GM12878 (cell line): ENCODE measurements around the gene SP100. TPM values are rescaled to one million over a fixed set of nuclear protein-coding genes. Genes with fewer than 3 reads are reported as not detected.
"Not testable (repeated sequence)": the region's sequence is repeated elsewhere in the genome, so short reads cannot be mapped to it uniquely, and the experiment has no call there.

Experiments used
- ATAC-seq: fragments of 200-7000 bp; cut with Tn5 transposase; 3 replicates; pipeline ENCODE4 v1.9.1; 2020; ENCODE audit warnings: mild to moderate bottlenecking, moderate library complexity
- BruUV-seq: library from RNA; stranded (reverse); fragments of 400-500 nt; replicated peaks from 2 replicates; lab custom pipeline; 2021; lab: Mats Ljungman, UMichigan
- CTCF ChIA-PET: fragments of 300-600 bp; sonication (Branson Sonifier 250); formaldehyde crosslinking; extraction: SDS; loops from one replicate; lab custom pipeline; 2021; ENCODE audit warnings: inconsistent platforms; lab: Yijun Ruan, JAX
- POLR2A ChIA-PET: fragments of 350-600 bp; formaldehyde crosslinking; extraction: SDS; loops from one replicate; lab custom pipeline; 2021; ENCODE audit warnings: inconsistent platforms; lab: Charles Lee
- RAD21 ChIA-PET: fragments of 300-600 bp; sonication (Branson Sonifier 250); formaldehyde crosslinking; loops from one replicate; lab custom pipeline; 2023; ENCODE audit warnings: antibody characterized with exemption; ENCODE audit not compliant: unreplicated experiment; lab: Charles Lee
- SMC1A ChIA-PET: fragments of 300-600 bp; sonication (Branson Sonifier 250); formaldehyde crosslinking; loops from one replicate; lab custom pipeline; 2023; ENCODE audit not compliant: unreplicated experiment, uncharacterized antibody; lab: Charles Lee
- DNase-seq: peaks from one replicate; pipeline ENCODE4 v3.0.0-alpha.2; 2011; ENCODE audit warnings: low read depth, low spot score
- FAIRE-seq: peaks from 3 replicates; lab custom pipeline; 2011; peaks lifted over from hg19 to GRCh38; lab: Jason Lieb, UNC
- H2AFZ ChIP-seq: 2 replicates; pipeline ENCODE4 v1.6.0; 2011; ENCODE audit warnings: low read depth, low read length, control low read depth; ENCODE audit not compliant: control insufficient read depth
- H3K27ac ChIP-seq: 2 replicates; pipeline ENCODE4 v1.5.1; 2011; ENCODE audit warnings: control low read depth; ENCODE audit not compliant: control insufficient read depth, insufficient read depth
- H3K27me3 ChIP-seq, 2 experiments: replicated peaks in 1 of 2; 2 replicates each; pipeline versions ENCODE4 v1.6.0 to v1.6.1; 2011; ENCODE audit warnings: low read length in 1 of 2; ENCODE audit not compliant: control insufficient read depth in 2 of 2, insufficient read depth in 2 of 2
- H3K36me3 ChIP-seq, 2 experiments: 2 replicates each; pipeline ENCODE4 v1.5.1; 2011; ENCODE audit warnings: low read length in 1 of 2; ENCODE audit not compliant: control insufficient read depth in 2 of 2, insufficient read depth in 2 of 2
- H3K4me1 ChIP-seq: 2 replicates; pipeline ENCODE4 v1.6.1; 2011; ENCODE audit warnings: mild to moderate bottlenecking, low read length, moderate library complexity, mixed read lengths; ENCODE audit not compliant: control insufficient read depth, insufficient read depth
- H3K4me2 ChIP-seq: 2 replicates; pipeline ENCODE4 v1.6.0; 2011; ENCODE audit warnings: control low read depth; ENCODE audit not compliant: control insufficient read depth, insufficient read depth
- H3K4me3 ChIP-seq: fragments of 200-600 bp; sonication (generic); 2 replicates; pipeline ENCODE4 v1.5.1; 2016
- H3K79me2 ChIP-seq: 2 replicates; pipeline ENCODE4 v1.6.0; 2011; ENCODE audit warnings: low read length; ENCODE audit not compliant: control insufficient read depth, insufficient read depth
- H3K9ac ChIP-seq: 2 replicates; pipeline ENCODE4 v1.8.0; 2011; ENCODE audit warnings: low read length, control low read depth, mixed read lengths; ENCODE audit not compliant: control insufficient read depth, insufficient read depth
- H3K9me3 ChIP-seq: replicated peaks from 3 replicates; pipeline ENCODE4 v1.5.1; 2011; ENCODE audit warnings: mild to moderate bottlenecking, low read length; ENCODE audit not compliant: control insufficient read depth, insufficient read depth
- H4K20me1 ChIP-seq: 2 replicates; pipeline ENCODE4 v1.6.0; 2011; ENCODE audit not compliant: control insufficient read depth, insufficient read depth
- ASH2L ChIP-seq: fragments of 300-600, 200-600 bp; sonication (generic); IDR thresholded peaks from 2 replicates; pipeline ENCODE4 v1.6.1; 2017; ENCODE audit warnings: low read depth, mild to moderate bottlenecking, borderline replicate concordance
- DPF2 ChIP-seq: fragments of 450-650 bp; IDR thresholded peaks from 2 replicates; pipeline ENCODE4 v1.6.1; 2017; ENCODE audit warnings: mild to moderate bottlenecking
- GABPA ChIP-seq: IDR thresholded peaks from 2 replicates; pipeline ENCODE4 v1.6.1; 2014; ENCODE audit warnings: antibody characterized with exemption, low read depth, mild to moderate bottlenecking, inconsistent platforms
- MEF2B ChIP-seq: fragments of 450-650 bp; IDR thresholded peaks from 2 replicates; pipeline ENCODE4 v1.6.1; 2018; ENCODE audit warnings: mild to moderate bottlenecking, moderate library complexity; ENCODE audit not compliant: partially characterized antibody, poor library complexity, severe bottlenecking
- PBX3 ChIP-seq: IDR thresholded peaks from 2 replicates; pipeline ENCODE4 v1.6.1; 2011; ENCODE audit warnings: mild to moderate bottlenecking, low read depth, low read length, moderate library complexity; ENCODE audit not compliant: insufficient replicate concordance
- RBBP5 ChIP-seq: fragments of 200-600 bp; sonication (generic); conservative IDR thresholded peaks from 2 replicates; pipeline ENCODE4 v1.6.1; 2016
- SMAD5 ChIP-seq: IDR thresholded peaks from 2 replicates; pipeline ENCODE4 v1.6.1; 2016; ENCODE audit warnings: antibody characterized with exemption, low read depth
- USF1 ChIP-seq: IDR thresholded peaks from 2 replicates; pipeline ENCODE4 v1.6.1; 2011; ENCODE audit warnings: borderline replicate concordance, low read depth, mild to moderate bottlenecking, moderate library complexity, mixed read lengths, low read length; ENCODE audit not compliant: insufficient read depth; ENCODE audit errors: extremely low read length
- YBX1 ChIP-seq: fragments of 450-650 bp; IDR thresholded peaks from 2 replicates; pipeline ENCODE4 v1.6.1; 2016; ENCODE audit warnings: antibody characterized with exemption
- ZNF274 ChIP-seq: IDR thresholded peaks from one replicate; pipeline ENCODE4 v1.8.0; 2011; ENCODE audit not compliant: insufficient read length, insufficient read depth
- ZNF622 ChIP-seq: fragments of 450-650 bp; IDR thresholded peaks from 2 replicates; pipeline ENCODE4 v1.6.1; 2017; ENCODE audit warnings: mild to moderate bottlenecking, inconsistent platforms
- WGBS: methylation state at CpG from one replicate; pipeline ENCODE4 v1.1.6; 2016; ENCODE audit warnings: low lambda C conversion rate; ENCODE audit not compliant: insufficient replicate concordance, insufficient coverage; ENCODE audit errors: missing lambda C conversion rate; 5-methylcytosine and 5-hydroxymethylcytosine counted together
- in situ Hi-C: fragments of 300-500 bp; cut with MboI; formaldehyde crosslinking; loops from 9 replicates; pipeline ENCODE4 v1.14.3; 2018; ENCODE audit warnings: mixed read lengths
- intact Hi-C: fragments of 100-400 bp; cut with micrococcal nuclease; formaldehyde crosslinking; loops from one replicate; pipeline ENCODE4 v1.14.2; 2022; ENCODE audit not compliant: unreplicated experiment
- polyA plus RNA-seq, 11 experiments: library from polyadenylated mRNA; depleted of rRNA in 4 of 11; unstranded in 6 of 11; stranded (reverse) in 5 of 11; fragments of >200 nt; fragmentation: Nextera tagmentation in 4 of 11; fragmentation: Illumina TruSeq in 1 of 11; extraction: Ambion mirVana in 4 of 11; extraction: Trizol in 1 of 11; gene quantifications; 1 replicate in 1 of 11; 2 replicates in 10 of 11; pipeline versions ENCODE4 v1.2.1 to v1.2.3, GENCODE V29; 2011 to 2016; ENCODE audit warnings: inconsistent platforms in 2 of 11, missing spikeins in 2 of 11, low read depth in 1 of 11
- total RNA-seq, 4 experiments: library from RNA; depleted of rRNA in 3 of 4; stranded (reverse); fragments of >200 nt in 3 of 4; fragmentation: Illumina TruSeq in 1 of 4; extraction: Trizol in 1 of 4; gene quantifications; 2 replicates each; pipeline versions ENCODE4 v1.2.1 to v1.2.3, GENCODE V29; 2013 to 2021

SP100 gene
- total and polyA plus RNA-seq, 10 of the 15 experiments (the other 5 are each of a cell fraction or from before 2014, with no cell fraction given): 109 to 239 (median 180) TPM

- no peak for TF ChIP-seq YBX1
- no peak for TF ChIP-seq ASH2L
- TF ChIP-seq RBBP5: no peak
- no peak for TF ChIP-seq GABPA
Measured at GRCh38 chr2:230400041-230400440, 16.0 kb upstream of the SP100 start (continued).

- SMC1A ChIA-PET: no interaction called here
- H3K9me3 ChIP-seq: no peaks in the 10 kb centered on the region; the same call in 2 of the 3 replicates
- H3K4me3 ChIP-seq: no peak overlapping the region
- H3K27ac ChIP-seq: no peak overlapping the region
- BruUV-seq: no TSS peak
- peaks cover 2 to 9% of the 10 kb centered on the region in 2 experiments for H3K36me3 ChIP-seq
- RAD21 ChIA-PET: no interaction called here
- no peak for ATAC-seq
- intact Hi-C loops: no loop called here
- in situ Hi-C loops: no loop called here
- WGBS: 71% methylated on average over 5 of the region's 5 CpGs
- no peaks in the 10 kb centered on the region for H3K27me3 ChIP-seq
- H3K79me2 ChIP-seq: no peaks in the 10 kb centered on the region
- no peaks in the 10 kb centered on the region for H4K20me1 ChIP-seq
- TF ChIP-seq SMAD5 (no peak), ZNF274 (no peak), PBX3 (no peak), MEF2B (no peak), ZNF622 (no peak), DPF2 (no peak), USF1 (no peak)
- TF ChIP-seq, all 136 proteins: peak for 0
- no peaks in the 10 kb centered on the region for H3K4me1 ChIP-seq
- no peak for DNase-seq
- ChIA-PET CTCF (no interaction called here), POLR2A (no interaction called here)
- no peak overlapping the region for H2AFZ ChIP-seq
- no peak overlapping the region for H3K4me2 ChIP-seq
- FAIRE-seq: no peak
- no peak overlapping the region for H3K9ac ChIP-seq
Measured at GRCh38 chr2:230400454-230400853, 15.5 kb upstream of the SP100 start.

GRCh38 chr2:230401026-230401425, 15.0 kb upstream of the SP100 start:
- H3K4me1 ChIP-seq, intact Hi-C loops, POLR2A ChIA-PET, H3K79me2 ChIP-seq, H3K9me3 ChIP-seq, H3K4me3 ChIP-seq, BruUV-seq, H3K27ac ChIP-seq, RAD21 ChIA-PET, in situ Hi-C loops, H3K4me2 ChIP-seq, SMC1A ChIA-PET, H3K27me3 ChIP-seq, H2AFZ ChIP-seq, ATAC-seq, CTCF ChIA-PET, DNase-seq, FAIRE-seq, H4K20me1 ChIP-seq, H3K9ac ChIP-seq, H3K36me3 ChIP-seq: not testable (repeated sequence)
- WGBS: 97% methylated on average over 2 of the region's 6 CpGs
